ENCODE measurements around the gene GTF2IRD1. TPM values are rescaled to one million over a fixed set of nuclear protein-coding genes. Genes with fewer than 3 reads are reported as not detected.

The GTF2IRD1 gene
- total and polyA plus RNA-seq, 2 experiments from 2014 or later = 28.7 to 37.1 TPM

DNA sequence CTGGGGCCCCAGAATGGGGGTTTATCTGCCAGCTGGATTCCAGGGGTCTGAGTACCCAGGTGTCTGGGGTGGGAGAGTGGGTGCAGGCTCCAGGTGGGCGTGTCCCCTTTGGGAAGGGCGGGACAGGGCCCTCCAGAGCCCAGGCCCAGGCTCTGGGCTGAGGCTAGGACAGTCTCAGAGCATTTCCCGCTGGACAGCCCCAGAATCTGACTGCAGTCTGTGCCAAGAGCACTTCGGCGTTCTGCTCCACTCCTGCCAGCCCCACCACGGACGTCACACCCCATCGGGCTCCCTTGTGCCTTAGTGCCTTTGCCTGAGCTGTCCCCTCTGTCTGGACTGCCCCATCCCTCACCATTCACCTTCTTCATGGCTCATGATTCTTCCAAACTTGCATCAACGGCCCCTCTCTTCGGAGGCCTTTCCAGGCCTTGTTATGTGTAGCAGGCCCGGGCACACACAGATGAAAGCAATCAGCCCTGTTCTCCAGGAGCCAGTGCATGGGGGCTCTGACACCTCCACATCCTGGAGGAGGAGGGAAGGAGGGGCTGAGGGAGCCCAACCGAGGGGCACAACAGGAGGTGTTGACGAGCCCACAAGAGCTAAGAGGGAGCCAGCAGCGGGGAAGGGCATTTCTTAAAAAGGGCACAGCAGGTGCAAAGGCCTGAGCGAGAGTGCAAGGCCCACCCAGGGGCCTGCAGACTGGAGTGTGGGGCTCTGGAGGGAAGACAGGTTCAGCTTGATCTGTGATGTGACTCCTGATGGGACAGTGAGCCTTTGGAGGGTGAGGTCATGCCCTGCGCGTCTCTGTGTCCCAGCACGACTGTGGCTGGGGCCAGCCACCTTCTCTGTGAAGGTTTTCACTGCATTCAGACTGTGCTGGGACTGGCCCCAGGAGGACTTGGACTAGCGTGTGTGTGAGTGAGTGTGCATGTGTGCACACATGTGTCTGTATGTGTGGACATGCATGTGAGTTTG lies 41.7 kb downstream of the GTF2IRD1 start:
- no peaks in the 10 kb centered on the region for H3K27me3 ChIP-seq (ENCODE audit: insufficient read depth)
- DNase-seq (ENCODE audit: low spot score) = no peak
- peak overlapping the region; percentile 78 for H3K27ac Mint-ChIP-seq
- no peak overlapping the region for H3K4me2 ChIP-seq
- peaks cover 13% of the 10 kb centered on the region for H3K27me3 Mint-ChIP-seq (ENCODE audit: insufficient read depth, low read depth, poor library complexity)
- H3K79me2 ChIP-seq (replicated peaks; ENCODE audit: insufficient read depth) = peaks cover 60% of the 10 kb centered on the region
- H3K36me3 ChIP-seq (ENCODE audit: insufficient read depth) = no peaks in the 10 kb centered on the region
- no peak overlapping the region for H3K4me3 Mint-ChIP-seq
- no peaks in the 10 kb centered on the region for H3K4me1 ChIP-seq (ENCODE audit: insufficient read depth)
- no peak overlapping the region for H3K27ac ChIP-seq (ENCODE audit: low read depth)
- no peak overlapping the region for H3K4me3 ChIP-seq
- peaks cover 38% of the 10 kb centered on the region for H3K36me3 Mint-ChIP-seq (ENCODE audit: low read depth)
- H4K20me1 ChIP-seq (replicated peaks; ENCODE audit: insufficient read depth) = peaks cover 6% of the 10 kb centered on the region; the same call in 1 of the 2 replicates
- H3F3A ChIP-seq (replicated peaks; ENCODE audit: low read depth) = peaks cover 15% of the 10 kb centered on the region; the same call in 1 of the 2 replicates
- peaks cover 7% of the 10 kb centered on the region for H3K4me1 Mint-ChIP-seq
- no peaks in the 10 kb centered on the region; the same call in 1 of the 2 replicates for H3K9me2 ChIP-seq (ENCODE audit: insufficient read depth)
- TF ChIP-seq, protein P1, sequence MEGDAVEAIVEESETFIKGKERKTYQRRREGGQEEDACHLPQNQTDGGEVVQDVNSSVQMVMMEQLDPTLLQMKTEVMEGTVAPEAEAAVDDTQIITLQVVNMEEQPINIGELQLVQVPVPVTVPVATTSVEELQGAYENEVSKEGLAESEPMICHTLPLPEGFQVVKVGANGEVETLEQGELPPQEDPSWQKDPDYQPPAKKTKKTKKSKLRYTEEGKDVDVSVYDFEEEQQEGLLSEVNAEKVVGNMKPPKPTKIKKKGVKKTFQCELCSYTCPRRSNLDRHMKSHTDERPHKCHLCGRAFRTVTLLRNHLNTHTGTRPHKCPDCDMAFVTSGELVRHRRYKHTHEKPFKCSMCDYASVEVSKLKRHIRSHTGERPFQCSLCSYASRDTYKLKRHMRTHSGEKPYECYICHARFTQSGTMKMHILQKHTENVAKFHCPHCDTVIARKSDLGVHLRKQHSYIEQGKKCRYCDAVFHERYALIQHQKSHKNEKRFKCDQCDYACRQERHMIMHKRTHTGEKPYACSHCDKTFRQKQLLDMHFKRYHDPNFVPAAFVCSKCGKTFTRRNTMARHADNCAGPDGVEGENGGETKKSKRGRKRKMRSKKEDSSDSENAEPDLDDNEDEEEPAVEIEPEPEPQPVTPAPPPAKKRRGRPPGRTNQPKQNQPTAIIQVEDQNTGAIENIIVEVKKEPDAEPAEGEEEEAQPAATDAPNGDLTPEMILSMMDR (conservative IDR thresholded peaks at IDR 0.05; ENCODE audit: low read depth in 2 of 2) = no peak
- no peak for TF ChIP-seq EZH2 (IDR thresholded peaks at IDR 0.05; ENCODE audit: low read depth, unreplicated experiment)
- TF ChIP-seq CREB1 (CRISPR knock-in tag; IDR thresholded peaks at IDR 0.05; ENCODE audit: low read depth) = no peak
- TF ChIP-seq ZNF114 (CRISPR knock-in tag; IDR thresholded peaks at IDR 0.05) = no peak
- no peak for TF ChIP-seq POLR2AphosphoS5 (IDR thresholded peaks at IDR 0.05; ENCODE audit: low read depth)
- no peak for TF ChIP-seq JUNB (IDR thresholded peaks at IDR 0.05; ENCODE audit: unreplicated experiment)
- no peak for TF ChIP-seq NANOG (IDR thresholded peaks at IDR 0.05; ENCODE audit: borderline replicate concordance)
- TF ChIP-seq ZNF331 (CRISPR knock-in tag; IDR thresholded peaks at IDR 0.05; ENCODE audit: low read depth) = no peak
- TF ChIP-seq, protein P2, sequence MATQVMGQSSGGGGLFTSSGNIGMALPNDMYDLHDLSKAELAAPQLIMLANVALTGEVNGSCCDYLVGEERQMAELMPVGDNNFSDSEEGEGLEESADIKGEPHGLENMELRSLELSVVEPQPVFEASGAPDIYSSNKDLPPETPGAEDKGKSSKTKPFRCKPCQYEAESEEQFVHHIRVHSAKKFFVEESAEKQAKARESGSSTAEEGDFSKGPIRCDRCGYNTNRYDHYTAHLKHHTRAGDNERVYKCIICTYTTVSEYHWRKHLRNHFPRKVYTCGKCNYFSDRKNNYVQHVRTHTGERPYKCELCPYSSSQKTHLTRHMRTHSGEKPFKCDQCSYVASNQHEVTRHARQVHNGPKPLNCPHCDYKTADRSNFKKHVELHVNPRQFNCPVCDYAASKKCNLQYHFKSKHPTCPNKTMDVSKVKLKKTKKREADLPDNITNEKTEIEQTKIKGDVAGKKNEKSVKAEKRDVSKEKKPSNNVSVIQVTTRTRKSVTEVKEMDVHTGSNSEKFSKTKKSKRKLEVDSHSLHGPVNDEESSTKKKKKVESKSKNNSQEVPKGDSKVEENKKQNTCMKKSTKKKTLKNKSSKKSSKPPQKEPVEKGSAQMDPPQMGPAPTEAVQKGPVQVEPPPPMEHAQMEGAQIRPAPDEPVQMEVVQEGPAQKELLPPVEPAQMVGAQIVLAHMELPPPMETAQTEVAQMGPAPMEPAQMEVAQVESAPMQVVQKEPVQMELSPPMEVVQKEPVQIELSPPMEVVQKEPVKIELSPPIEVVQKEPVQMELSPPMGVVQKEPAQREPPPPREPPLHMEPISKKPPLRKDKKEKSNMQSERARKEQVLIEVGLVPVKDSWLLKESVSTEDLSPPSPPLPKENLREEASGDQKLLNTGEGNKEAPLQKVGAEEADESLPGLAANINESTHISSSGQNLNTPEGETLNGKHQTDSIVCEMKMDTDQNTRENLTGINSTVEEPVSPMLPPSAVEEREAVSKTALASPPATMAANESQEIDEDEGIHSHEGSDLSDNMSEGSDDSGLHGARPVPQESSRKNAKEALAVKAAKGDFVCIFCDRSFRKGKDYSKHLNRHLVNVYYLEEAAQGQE (IDR thresholded peaks at IDR 0.05; ENCODE audit: unreplicated experiment) = no peak
- no peak for TF ChIP-seq EZH2phosphoT487 (IDR thresholded peaks at IDR 0.05; ENCODE audit: unreplicated experiment)
- TF ChIP-seq, protein P3, sequence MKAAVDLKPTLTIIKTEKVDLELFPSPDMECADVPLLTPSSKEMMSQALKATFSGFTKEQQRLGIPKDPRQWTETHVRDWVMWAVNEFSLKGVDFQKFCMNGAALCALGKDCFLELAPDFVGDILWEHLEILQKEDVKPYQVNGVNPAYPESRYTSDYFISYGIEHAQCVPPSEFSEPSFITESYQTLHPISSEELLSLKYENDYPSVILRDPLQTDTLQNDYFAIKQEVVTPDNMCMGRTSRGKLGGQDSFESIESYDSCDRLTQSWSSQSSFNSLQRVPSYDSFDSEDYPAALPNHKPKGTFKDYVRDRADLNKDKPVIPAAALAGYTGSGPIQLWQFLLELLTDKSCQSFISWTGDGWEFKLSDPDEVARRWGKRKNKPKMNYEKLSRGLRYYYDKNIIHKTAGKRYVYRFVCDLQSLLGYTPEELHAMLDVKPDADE (IDR thresholded peaks at IDR 0.05) = no peak
- TF ChIP-seq STAT1 (IDR thresholded peaks at IDR 0.05; ENCODE audit: unreplicated experiment) = no peak
- TF ChIP-seq, protein P4, sequence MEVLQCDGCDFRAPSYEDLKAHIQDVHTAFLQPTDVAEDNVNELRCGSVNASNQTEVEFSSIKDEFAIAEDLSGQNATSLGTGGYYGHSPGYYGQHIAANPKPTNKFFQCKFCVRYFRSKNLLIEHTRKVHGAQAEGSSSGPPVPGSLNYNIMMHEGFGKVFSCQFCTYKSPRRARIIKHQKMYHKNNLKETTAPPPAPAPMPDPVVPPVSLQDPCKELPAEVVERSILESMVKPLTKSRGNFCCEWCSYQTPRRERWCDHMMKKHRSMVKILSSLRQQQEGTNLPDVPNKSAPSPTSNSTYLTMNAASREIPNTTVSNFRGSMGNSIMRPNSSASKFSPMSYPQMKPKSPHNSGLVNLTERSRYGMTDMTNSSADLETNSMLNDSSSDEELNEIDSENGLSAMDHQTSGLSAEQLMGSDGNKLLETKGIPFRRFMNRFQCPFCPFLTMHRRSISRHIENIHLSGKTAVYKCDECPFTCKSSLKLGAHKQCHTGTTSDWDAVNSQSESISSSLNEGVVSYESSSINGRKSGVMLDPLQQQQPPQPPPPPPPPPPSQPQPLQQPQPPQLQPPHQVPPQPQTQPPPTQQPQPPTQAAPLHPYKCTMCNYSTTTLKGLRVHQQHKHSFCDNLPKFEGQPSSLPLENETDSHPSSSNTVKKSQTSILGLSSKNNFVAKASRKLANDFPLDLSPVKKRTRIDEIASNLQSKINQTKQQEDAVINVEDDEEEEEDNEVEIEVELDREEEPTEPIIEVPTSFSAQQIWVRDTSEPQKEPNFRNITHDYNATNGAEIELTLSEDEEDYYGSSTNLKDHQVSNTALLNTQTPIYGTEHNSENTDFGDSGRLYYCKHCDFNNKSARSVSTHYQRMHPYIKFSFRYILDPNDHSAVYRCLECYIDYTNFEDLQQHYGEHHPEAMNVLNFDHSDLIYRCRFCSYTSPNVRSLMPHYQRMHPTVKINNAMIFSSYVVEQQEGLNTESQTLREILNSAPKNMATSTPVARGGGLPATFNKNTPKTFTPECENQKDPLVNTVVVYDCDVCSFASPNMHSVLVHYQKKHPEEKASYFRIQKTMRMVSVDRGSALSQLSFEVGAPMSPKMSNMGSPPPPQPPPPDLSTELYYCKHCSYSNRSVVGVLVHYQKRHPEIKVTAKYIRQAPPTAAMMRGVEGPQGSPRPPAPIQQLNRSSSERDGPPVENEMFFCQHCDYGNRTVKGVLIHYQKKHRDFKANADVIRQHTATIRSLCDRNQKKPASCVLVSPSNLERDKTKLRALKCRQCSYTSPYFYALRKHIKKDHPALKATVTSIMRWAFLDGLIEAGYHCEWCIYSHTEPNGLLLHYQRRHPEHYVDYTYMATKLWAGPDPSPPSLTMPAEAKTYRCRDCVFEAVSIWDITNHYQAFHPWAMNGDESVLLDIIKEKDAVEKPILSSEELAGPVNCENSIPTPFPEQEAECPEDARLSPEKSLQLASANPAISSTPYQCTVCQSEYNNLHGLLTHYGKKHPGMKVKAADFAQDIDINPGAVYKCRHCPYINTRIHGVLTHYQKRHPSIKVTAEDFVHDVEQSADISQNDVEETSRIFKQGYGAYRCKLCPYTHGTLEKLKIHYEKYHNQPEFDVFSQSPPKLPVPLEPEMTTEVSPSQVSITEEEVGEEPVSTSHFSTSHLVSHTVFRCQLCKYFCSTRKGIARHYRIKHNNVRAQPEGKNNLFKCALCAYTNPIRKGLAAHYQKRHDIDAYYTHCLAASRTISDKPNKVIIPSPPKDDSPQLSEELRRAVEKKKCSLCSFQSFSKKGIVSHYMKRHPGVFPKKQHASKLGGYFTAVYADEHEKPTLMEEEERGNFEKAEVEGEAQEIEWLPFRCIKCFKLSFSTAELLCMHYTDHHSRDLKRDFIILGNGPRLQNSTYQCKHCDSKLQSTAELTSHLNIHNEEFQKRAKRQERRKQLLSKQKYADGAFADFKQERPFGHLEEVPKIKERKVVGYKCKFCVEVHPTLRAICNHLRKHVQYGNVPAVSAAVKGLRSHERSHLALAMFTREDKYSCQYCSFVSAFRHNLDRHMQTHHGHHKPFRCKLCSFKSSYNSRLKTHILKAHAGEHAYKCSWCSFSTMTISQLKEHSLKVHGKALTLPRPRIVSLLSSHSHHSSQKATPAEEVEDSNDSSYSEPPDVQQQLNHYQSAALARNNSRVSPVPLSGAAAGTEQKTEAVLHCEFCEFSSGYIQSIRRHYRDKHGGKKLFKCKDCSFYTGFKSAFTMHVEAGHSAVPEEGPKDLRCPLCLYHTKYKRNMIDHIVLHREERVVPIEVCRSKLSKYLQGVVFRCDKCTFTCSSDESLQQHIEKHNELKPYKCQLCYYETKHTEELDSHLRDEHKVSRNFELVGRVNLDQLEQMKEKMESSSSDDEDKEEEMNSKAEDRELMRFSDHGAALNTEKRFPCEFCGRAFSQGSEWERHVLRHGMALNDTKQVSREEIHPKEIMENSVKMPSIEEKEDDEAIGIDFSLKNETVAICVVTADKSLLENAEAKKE (CRISPR knock-in tag; IDR thresholded peaks at IDR 0.05) = no peak
- H2AFZ ChIP-seq = no peak overlapping the region
- peaks cover 14% of the 10 kb centered on the region; the same call in 2 of the 3 replicates for H3K9me3 Mint-ChIP-seq
- ATAC-seq = peak; percentile 60
